GM12878 (cell line): ENCODE data around the gene RHBDD3. TPM values are rescaled to one million over a fixed set of nuclear protein-coding genes. Genes with fewer than 3 reads are reported as not detected.

Experiments
- ATAC-seq: fragments of 200-7000 bp; cut with Tn5 transposase; 3 replicates; pipeline ENCODE4 v1.9.1; 2020; ENCODE audit warnings: mild to moderate bottlenecking, moderate library complexity
- BruUV-seq: library from RNA; stranded (reverse); fragments of 400-500 nt; replicated peaks from 2 replicates; lab custom pipeline; 2021; lab: Mats Ljungman, UMichigan
- CTCF ChIA-PET: fragments of 300-600 bp; sonication (Branson Sonifier 250); formaldehyde crosslinking; extraction: SDS; loops from one replicate; lab custom pipeline; 2021; ENCODE audit warnings: inconsistent platforms; lab: Yijun Ruan, JAX
- POLR2A ChIA-PET: fragments of 350-600 bp; formaldehyde crosslinking; extraction: SDS; loops from one replicate; lab custom pipeline; 2021; ENCODE audit warnings: inconsistent platforms; lab: Charles Lee
- RAD21 ChIA-PET: fragments of 300-600 bp; sonication (Branson Sonifier 250); formaldehyde crosslinking; loops from one replicate; lab custom pipeline; 2023; ENCODE audit warnings: antibody characterized with exemption; ENCODE audit not compliant: unreplicated experiment; lab: Charles Lee
- SMC1A ChIA-PET: fragments of 300-600 bp; sonication (Branson Sonifier 250); formaldehyde crosslinking; loops from one replicate; lab custom pipeline; 2023; ENCODE audit not compliant: unreplicated experiment, uncharacterized antibody; lab: Charles Lee
- DNase-seq: peaks from one replicate; pipeline ENCODE4 v3.0.0-alpha.2; 2011; ENCODE audit warnings: low read depth, low spot score
- FAIRE-seq: peaks from 3 replicates; lab custom pipeline; 2011; peaks lifted over from hg19 to GRCh38; lab: Jason Lieb, UNC
- H2AFZ ChIP-seq: 2 replicates; pipeline ENCODE4 v1.6.0; 2011; ENCODE audit warnings: low read depth, low read length, control low read depth; ENCODE audit not compliant: control insufficient read depth
- H3K27ac ChIP-seq: 2 replicates; pipeline ENCODE4 v1.5.1; 2011; ENCODE audit warnings: control low read depth; ENCODE audit not compliant: control insufficient read depth, insufficient read depth
- H3K27me3 ChIP-seq, 2 experiments: replicated peaks in 1 of 2; 2 replicates each; pipeline versions ENCODE4 v1.6.0 to v1.6.1; 2011; ENCODE audit warnings: low read length in 1 of 2; ENCODE audit not compliant: control insufficient read depth in 2 of 2, insufficient read depth in 2 of 2
- H3K36me3 ChIP-seq, 2 experiments: 2 replicates each; pipeline ENCODE4 v1.5.1; 2011; ENCODE audit warnings: low read length in 1 of 2; ENCODE audit not compliant: control insufficient read depth in 2 of 2, insufficient read depth in 2 of 2
- H3K4me1 ChIP-seq: 2 replicates; pipeline ENCODE4 v1.6.1; 2011; ENCODE audit warnings: mild to moderate bottlenecking, low read length, moderate library complexity, mixed read lengths; ENCODE audit not compliant: control insufficient read depth, insufficient read depth
- H3K4me2 ChIP-seq: 2 replicates; pipeline ENCODE4 v1.6.0; 2011; ENCODE audit warnings: control low read depth; ENCODE audit not compliant: control insufficient read depth, insufficient read depth
- H3K4me3 ChIP-seq: fragments of 200-600 bp; sonication (generic); 2 replicates; pipeline ENCODE4 v1.5.1; 2016
- H3K79me2 ChIP-seq: 2 replicates; pipeline ENCODE4 v1.6.0; 2011; ENCODE audit warnings: low read length; ENCODE audit not compliant: control insufficient read depth, insufficient read depth
- H3K9ac ChIP-seq: 2 replicates; pipeline ENCODE4 v1.8.0; 2011; ENCODE audit warnings: low read length, control low read depth, mixed read lengths; ENCODE audit not compliant: control insufficient read depth, insufficient read depth
- H3K9me3 ChIP-seq: replicated peaks from 3 replicates; pipeline ENCODE4 v1.5.1; 2011; ENCODE audit warnings: mild to moderate bottlenecking, low read length; ENCODE audit not compliant: control insufficient read depth, insufficient read depth
- H4K20me1 ChIP-seq: 2 replicates; pipeline ENCODE4 v1.6.0; 2011; ENCODE audit not compliant: control insufficient read depth, insufficient read depth
- ATF7 ChIP-seq: fragments of 450-650 bp; IDR thresholded peaks from 2 replicates; pipeline ENCODE4 v1.6.1; 2016; ENCODE audit warnings: low read depth, mild to moderate bottlenecking
- BCL11A ChIP-seq: IDR thresholded peaks from 2 replicates; pipeline ENCODE4 v1.6.1; 2011; ENCODE audit warnings: low read depth, low read length
- MEF2A ChIP-seq: IDR thresholded peaks from 2 replicates; pipeline ENCODE4 v1.6.1; 2011; ENCODE audit warnings: low read depth, mild to moderate bottlenecking, low read length, moderate library complexity; ENCODE audit not compliant: insufficient read depth
- MYB ChIP-seq: fragments of 150-350 bp; IDR thresholded peaks from 2 replicates; pipeline ENCODE4 v1.6.1; 2014; ENCODE audit warnings: mild to moderate bottlenecking, low read depth, low read length, borderline replicate concordance
- NFYA ChIP-seq: IDR thresholded peaks from 2 replicates; pipeline ENCODE4 v1.6.1; 2011; ENCODE audit warnings: low read depth, mild to moderate bottlenecking, low read length, improper control_type of control experiment, borderline replicate concordance
- NR2C1 ChIP-seq: fragments of 450-650 bp; IDR thresholded peaks from 2 replicates; pipeline ENCODE4 v1.6.1; 2017; ENCODE audit warnings: antibody characterized with exemption, mild to moderate bottlenecking, moderate library complexity
- PAX8 ChIP-seq: fragments of 450-650 bp; IDR thresholded peaks from 2 replicates; pipeline ENCODE4 v1.6.1; 2017; ENCODE audit warnings: mild to moderate bottlenecking, moderate library complexity
- STAT1 ChIP-seq: fragments of 450-650 bp; conservative IDR thresholded peaks from 2 replicates; pipeline ENCODE4 v1.6.1; 2014; ENCODE audit warnings: antibody characterized with exemption, mild to moderate bottlenecking
- ZNF217 ChIP-seq: fragments of 450-650 bp; IDR thresholded peaks from 2 replicates; pipeline ENCODE4 v1.6.1; 2017; ENCODE audit warnings: antibody characterized with exemption, mild to moderate bottlenecking
- ZZZ3 ChIP-seq: IDR thresholded peaks from 2 replicates; pipeline ENCODE4 v1.6.1; 2011; ENCODE audit warnings: low read depth; ENCODE audit not compliant: control insufficient read depth, insufficient read length
- WGBS: methylation state at CpG from one replicate; pipeline ENCODE4 v1.1.6; 2016; ENCODE audit warnings: low lambda C conversion rate; ENCODE audit not compliant: insufficient replicate concordance, insufficient coverage; ENCODE audit errors: missing lambda C conversion rate; 5-methylcytosine and 5-hydroxymethylcytosine counted together
- in situ Hi-C: fragments of 300-500 bp; cut with MboI; formaldehyde crosslinking; loops from 9 replicates; pipeline ENCODE4 v1.14.3; 2018; ENCODE audit warnings: mixed read lengths
- intact Hi-C: fragments of 100-400 bp; cut with micrococcal nuclease; formaldehyde crosslinking; loops from one replicate; pipeline ENCODE4 v1.14.2; 2022; ENCODE audit not compliant: unreplicated experiment
- polyA plus RNA-seq, 11 experiments: library from polyadenylated mRNA; depleted of rRNA in 4 of 11; unstranded in 6 of 11; stranded (reverse) in 5 of 11; fragments of >200 nt; fragmentation: Nextera tagmentation in 4 of 11; fragmentation: Illumina TruSeq in 1 of 11; extraction: Ambion mirVana in 4 of 11; extraction: Trizol in 1 of 11; gene quantifications; 1 replicate in 1 of 11; 2 replicates in 10 of 11; pipeline versions ENCODE4 v1.2.1 to v1.2.3, GENCODE V29; 2011 to 2016; ENCODE audit warnings: inconsistent platforms in 2 of 11, missing spikeins in 2 of 11, low read depth in 1 of 11
- total RNA-seq, 4 experiments: library from RNA; depleted of rRNA in 3 of 4; stranded (reverse); fragments of >200 nt in 3 of 4; fragmentation: Illumina TruSeq in 1 of 4; extraction: Trizol in 1 of 4; gene quantifications; 2 replicates each; pipeline versions ENCODE4 v1.2.1 to v1.2.3, GENCODE V29; 2013 to 2021
- TF ChIP-seq, protein P1 (sequence below): fragments of 450-650 bp; IDR thresholded peaks from 2 replicates; pipeline ENCODE4 v1.6.1; 2016; ENCODE audit warnings: mild to moderate bottlenecking
- TF ChIP-seq, protein P2 (sequence below): fragments of 150-350 bp; IDR thresholded peaks from 2 replicates; pipeline ENCODE4 v1.6.1; 2016; ENCODE audit warnings: low read depth, low read length
- TF ChIP-seq, protein P3 (sequence below): IDR thresholded peaks from 2 replicates; pipeline ENCODE4 v1.6.1; 2011; ENCODE audit warnings: borderline replicate concordance, low read depth, mild to moderate bottlenecking, moderate library complexity, low read length; ENCODE audit not compliant: insufficient read depth, poor library complexity, severe bottlenecking
- TF ChIP-seq, protein P4 (sequence below): IDR thresholded peaks from 2 replicates; pipeline ENCODE4 v1.6.1; 2012; ENCODE audit warnings: low read depth, low read length, improper control_type of control experiment

RHBDD3 gene
- total and polyA plus RNA-seq, 10 of the 15 experiments (the other 5 are each of a cell fraction or from before 2014, with no cell fraction given): 0.27 to 41.2 (median 20.1) TPM

DNA sequence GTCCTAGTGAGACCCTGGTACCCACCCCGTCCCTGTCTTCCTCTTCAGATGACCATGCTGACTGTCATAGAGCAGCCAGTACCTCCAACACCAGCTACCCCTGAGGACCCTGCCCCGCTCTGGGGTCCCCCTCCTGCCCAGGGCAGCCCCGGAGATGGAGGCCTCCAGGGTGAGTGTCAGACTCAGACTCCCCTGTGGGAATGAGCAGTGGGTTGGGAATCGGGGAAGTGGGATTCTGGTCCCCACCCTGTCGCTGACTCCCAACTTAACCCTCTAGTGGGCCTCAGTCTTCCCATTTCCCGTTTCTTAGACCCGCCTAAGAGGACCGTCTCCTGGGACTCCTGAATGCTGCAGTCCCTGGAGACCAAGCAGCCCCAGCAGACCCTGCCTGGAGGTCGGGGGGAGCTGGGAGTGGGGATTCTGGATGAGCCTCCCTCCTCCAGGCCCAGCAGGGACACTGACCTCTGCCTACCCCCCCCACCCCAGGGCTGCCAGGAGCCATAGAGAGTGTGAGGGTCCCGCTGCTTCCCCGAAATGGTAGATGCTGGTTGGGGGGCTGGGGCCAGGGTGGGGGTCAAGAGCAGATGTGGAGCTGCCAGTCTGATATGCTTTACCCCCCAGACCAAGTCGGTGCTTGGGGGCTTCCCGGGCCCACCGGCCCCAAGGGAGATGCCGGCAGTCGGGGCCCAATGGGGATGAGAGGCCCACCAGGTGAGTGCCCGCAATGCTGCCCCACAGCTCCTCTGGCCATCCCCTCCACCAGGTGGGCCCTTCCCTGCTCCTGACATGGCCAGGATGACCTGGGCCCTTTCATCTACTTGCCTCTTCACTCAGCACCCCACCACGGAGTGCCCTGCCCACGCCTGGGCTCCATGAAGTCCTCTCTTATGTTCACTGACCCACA, 36.6 kb downstream of the RHBDD3 start:
- Histone ChIP-seq H3K4me1 (no peaks in the 10 kb centered on the region), H3K9me3 (peaks cover 2% of the 10 kb centered on the region; the same call in 1 of the 3 replicates), H3K79me2 (no peaks in the 10 kb centered on the region), H3K9ac (no peak overlapping the region), H3K27ac (no peak overlapping the region), H3K4me3 (no peak overlapping the region), H3K27me3 (no peaks in the 10 kb centered on the region), H2AFZ (no peak overlapping the region), H4K20me1 (no peaks in the 10 kb centered on the region), H3K4me2 (no peak overlapping the region), H3K36me3 (no peaks in the 10 kb centered on the region)
- FAIRE-seq (no peak), ATAC-seq (no peak; the same call in 1 of the 3 replicates), DNase-seq (no peak)
- ChIA-PET POLR2A (interaction anchor here (1.0 kb wide), 1 partner anchor 15 kb away, joined by 3 read pairs; no protein-coding TSS in a partner anchor), RAD21 (no interaction called here), CTCF (no interaction called here), SMC1A (no interaction called here)
- intact Hi-C loops (no loop called here), in situ Hi-C loops (no loop called here)
- WGBS: 46% methylated on average over 19 of the region's 19 CpGs
- BruUV-seq: no TSS peak
- TF ChIP-seq, protein P1, sequence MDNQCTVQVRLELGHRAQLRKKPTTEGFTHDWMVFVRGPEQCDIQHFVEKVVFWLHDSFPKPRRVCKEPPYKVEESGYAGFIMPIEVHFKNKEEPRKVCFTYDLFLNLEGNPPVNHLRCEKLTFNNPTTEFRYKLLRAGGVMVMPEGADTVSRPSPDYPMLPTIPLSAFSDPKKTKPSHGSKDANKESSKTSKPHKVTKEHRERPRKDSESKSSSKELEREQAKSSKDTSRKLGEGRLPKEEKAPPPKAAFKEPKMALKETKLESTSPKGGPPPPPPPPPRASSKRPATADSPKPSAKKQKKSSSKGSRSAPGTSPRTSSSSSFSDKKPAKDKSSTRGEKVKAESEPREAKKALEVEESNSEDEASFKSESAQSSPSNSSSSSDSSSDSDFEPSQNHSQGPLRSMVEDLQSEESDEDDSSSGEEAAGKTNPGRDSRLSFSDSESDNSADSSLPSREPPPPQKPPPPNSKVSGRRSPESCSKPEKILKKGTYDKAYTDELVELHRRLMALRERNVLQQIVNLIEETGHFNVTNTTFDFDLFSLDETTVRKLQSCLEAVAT: no peak
- TF ChIP-seq STAT1 (no peak), MEF2A (no peak), ATF7 (no peak), ZZZ3 (no peak), BCL11A (no peak), NFYA (no peak), ZNF217 (no peak), NR2C1 (no peak), PAX8 (no peak), MYB (no peak)
- TF ChIP-seq, protein P2, sequence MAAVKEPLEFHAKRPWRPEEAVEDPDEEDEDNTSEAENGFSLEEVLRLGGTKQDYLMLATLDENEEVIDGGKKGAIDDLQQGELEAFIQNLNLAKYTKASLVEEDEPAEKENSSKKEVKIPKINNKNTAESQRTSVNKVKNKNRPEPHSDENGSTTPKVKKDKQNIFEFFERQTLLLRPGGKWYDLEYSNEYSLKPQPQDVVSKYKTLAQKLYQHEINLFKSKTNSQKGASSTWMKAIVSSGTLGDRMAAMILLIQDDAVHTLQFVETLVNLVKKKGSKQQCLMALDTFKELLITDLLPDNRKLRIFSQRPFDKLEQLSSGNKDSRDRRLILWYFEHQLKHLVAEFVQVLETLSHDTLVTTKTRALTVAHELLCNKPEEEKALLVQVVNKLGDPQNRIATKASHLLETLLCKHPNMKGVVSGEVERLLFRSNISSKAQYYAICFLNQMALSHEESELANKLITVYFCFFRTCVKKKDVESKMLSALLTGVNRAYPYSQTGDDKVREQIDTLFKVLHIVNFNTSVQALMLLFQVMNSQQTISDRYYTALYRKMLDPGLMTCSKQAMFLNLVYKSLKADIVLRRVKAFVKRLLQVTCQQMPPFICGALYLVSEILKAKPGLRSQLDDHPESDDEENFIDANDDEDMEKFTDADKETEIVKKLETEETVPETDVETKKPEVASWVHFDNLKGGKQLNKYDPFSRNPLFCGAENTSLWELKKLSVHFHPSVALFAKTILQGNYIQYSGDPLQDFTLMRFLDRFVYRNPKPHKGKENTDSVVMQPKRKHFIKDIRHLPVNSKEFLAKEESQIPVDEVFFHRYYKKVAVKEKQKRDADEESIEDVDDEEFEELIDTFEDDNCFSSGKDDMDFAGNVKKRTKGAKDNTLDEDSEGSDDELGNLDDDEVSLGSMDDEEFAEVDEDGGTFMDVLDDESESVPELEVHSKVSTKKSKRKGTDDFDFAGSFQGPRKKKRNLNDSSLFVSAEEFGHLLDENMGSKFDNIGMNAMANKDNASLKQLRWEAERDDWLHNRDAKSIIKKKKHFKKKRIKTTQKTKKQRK: no peak
- TF ChIP-seq, protein P3, sequence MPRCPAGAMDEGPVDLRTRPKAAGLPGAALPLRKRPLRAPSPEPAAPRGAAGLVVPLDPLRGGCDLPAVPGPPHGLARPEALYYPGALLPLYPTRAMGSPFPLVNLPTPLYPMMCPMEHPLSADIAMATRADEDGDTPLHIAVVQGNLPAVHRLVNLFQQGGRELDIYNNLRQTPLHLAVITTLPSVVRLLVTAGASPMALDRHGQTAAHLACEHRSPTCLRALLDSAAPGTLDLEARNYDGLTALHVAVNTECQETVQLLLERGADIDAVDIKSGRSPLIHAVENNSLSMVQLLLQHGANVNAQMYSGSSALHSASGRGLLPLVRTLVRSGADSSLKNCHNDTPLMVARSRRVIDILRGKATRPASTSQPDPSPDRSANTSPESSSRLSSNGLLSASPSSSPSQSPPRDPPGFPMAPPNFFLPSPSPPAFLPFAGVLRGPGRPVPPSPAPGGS: no peak
- TF ChIP-seq, protein P4, sequence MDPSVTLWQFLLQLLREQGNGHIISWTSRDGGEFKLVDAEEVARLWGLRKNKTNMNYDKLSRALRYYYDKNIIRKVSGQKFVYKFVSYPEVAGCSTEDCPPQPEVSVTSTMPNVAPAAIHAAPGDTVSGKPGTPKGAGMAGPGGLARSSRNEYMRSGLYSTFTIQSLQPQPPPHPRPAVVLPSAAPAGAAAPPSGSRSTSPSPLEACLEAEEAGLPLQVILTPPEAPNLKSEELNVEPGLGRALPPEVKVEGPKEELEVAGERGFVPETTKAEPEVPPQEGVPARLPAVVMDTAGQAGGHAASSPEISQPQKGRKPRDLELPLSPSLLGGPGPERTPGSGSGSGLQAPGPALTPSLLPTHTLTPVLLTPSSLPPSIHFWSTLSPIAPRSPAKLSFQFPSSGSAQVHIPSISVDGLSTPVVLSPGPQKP: no peak
